ENCODE results near the gene ENOX2.
"Not testable (repeated sequence)": the region's sequence is repeated elsewhere in the genome, so short reads cannot be mapped to it uniquely, and the experiment has no call there.

Gene ENOX2, protein sequence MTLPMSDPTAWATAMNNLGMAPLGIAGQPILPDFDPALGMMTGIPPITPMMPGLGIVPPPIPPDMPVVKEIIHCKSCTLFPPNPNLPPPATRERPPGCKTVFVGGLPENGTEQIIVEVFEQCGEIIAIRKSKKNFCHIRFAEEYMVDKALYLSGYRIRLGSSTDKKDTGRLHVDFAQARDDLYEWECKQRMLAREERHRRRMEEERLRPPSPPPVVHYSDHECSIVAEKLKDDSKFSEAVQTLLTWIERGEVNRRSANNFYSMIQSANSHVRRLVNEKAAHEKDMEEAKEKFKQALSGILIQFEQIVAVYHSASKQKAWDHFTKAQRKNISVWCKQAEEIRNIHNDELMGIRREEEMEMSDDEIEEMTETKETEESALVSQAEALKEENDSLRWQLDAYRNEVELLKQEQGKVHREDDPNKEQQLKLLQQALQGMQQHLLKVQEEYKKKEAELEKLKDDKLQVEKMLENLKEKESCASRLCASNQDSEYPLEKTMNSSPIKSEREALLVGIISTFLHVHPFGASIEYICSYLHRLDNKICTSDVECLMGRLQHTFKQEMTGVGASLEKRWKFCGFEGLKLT

DNA sequence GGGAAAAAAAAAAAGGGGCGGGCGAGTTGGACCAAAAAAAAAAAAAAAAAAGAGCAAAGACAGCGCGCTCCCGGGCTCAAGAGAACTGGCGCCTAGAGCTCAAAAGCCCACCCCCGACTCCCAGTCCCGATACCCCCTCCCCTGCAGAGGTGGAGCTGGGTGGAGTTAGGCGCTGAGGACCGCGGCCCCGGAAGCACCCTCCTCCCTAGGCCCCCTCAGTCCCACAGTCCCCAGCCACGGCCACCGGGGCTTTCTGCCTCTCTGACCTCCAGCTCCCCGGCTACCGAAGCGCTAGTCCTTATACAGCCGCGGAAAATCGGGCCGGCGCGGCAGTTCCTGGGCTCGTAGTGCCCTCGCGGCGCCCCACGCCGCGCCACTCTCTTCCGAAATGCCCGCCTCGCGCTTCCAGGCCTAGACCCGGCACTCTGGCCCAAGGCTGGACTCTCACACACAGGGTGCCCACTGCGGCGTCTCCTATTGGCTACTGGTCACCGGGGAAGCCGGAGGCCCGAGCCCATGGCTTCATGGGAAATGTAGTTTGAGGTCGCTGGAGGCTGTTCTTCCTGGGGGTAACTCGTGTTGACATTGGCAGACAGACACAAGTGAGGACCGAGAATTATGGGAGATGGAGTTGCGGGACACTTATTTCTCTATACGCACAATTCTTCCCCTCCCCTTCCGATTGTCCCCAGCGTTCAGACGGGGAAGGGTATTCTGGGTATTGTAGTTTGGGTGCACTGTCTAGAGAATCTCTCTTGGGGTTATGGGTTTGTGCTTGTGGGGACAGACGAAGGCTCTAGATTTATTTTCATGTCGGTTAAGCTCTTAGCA lies at the start of gene ENOX2:
Gene ENOX2, minus strand, starts transcription at position 427 of the 831 bp plus-strand sequence. CDS start 199,993 bp downstream, outside the sequence.
- peak; percentile 82 for DNase-seq

DNA sequence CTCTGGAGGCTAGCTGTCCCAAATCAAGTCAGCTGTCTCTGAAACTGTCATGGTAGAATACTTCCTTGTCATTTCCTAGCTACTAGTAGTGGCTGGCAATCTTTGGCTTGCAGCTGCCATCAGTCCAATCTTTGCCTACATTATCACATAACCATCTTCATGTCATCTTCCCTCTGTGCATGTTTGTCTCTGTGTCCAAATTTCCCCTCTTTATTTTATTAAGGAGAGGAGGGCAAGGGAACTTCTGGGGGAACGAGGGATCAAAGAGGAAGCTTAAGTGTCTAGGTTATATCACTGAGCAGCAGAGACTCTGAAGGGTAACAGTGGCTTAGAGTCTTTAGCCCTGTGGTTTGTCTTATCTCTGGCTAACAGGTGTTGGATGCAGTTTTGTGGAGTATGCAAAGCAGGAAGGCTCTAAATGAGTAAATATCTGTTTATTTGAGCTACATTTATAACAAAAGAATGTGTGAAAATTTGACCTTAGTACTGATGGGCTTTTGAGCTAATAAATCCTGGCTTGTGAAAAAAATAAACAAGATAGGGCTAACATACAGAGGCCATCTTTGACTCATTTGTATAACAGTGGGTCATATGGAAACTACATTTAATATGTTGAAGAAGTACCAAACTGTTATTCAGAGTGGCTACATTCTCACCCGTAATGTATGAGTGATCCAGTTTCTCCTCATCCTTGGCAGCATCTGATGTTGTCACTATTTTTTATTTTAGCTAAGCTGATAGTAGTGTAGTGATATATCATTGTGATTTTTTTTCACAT lies 49.4 kb upstream of the ENOX2 start:
- DNase-seq = no peak

DNA sequence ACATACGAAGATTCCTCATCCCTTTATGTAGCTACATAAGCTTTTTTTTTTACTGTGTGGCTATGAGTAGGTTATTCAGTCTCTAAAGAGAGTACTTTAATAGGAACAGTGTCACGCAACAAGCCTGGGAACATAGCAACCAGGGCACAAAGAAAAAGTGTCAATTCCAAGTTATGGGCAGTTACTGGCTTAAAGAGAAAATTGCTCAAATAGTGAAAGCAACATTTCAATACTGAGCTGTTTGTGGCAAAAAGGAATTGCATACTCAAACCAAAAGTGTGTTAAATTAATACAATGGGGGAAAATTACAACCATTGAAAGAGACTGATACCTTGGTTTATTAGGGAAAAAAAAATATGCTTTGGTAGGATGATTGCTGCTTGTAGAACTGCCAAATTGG lies 41.2 kb upstream of the ENOX2 start:
- no peak for DNase-seq

DNA sequence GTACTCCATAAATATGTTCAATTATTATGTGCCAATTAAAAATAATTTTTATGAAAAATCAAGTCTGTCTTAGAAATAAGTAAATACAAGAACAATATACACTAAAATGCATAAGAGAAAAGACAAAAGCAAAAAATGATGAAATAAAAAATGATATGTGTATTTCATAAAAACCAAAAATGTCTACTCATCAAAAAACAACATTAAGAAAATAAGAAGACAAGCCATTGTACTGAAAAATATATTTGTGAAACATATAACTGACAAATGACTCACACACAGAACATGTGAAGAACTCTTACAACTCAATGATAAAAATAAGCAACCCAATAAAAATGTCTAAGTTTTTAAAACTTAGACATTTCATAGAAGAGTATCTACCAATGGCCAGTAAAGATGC lies 34.1 kb upstream of the ENOX2 start:
- no peak for DNase-seq

DNA sequence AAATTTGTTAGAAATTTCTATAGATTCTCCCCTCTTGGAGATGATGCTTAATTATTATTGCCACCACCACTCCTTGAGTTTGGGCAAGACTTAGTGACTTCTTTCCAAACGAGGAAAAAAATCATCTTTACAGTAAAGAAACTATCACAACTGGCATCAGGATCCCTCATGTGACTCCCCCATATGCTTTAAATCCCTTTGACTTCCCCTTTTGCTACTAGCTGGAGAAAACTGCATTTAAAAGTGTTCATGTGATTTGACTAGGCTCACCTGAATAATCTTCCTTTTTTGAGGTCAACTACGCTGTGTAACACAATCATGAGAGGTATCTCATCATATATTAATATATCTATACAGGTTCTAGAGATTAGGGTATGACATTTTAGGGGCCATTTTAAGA lies 30.3 kb upstream of the ENOX2 start:
- no peak for DNase-seq

DNA sequence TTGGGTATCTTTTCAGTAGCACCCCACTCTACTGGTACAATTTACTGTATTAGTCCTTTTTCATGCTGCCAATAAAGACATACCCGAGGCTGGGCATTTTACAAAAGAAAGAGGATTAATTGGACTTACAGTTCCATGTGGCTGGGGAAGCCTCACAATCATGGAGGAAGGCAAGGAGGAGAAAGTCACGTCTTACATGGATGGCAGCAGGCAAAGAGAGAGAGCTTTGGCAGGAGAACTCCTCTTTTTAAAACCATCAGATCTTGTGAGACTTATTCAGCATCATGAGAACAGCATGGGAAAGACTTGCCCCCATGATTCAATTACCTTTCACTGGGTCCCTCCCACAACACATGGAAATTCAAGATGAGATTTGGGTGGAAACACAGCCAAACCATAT lies 17.4 kb upstream of the ENOX2 start:
- DNase-seq = not testable (repeated sequence)

DNA sequence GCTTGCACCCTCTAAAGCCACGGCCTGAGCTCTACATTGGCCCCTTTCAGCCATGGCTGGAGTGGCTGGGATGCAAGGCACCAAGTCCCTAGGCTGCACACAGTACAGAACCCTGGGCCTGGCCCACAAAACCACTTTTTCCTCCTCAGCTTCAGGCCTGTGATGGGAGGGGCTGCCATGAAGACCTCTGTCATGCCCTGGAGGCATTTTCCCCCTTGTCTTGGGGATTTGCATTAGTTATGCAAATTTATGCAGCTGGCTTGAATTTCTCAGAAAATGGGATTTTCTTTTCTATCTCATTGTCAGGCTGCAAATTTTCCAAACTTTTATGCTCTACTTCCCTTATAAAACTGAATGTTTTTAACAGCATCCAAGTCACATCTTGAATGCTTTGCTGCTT lies 16.7 kb upstream of the ENOX2 start:
- not testable (repeated sequence) for DNase-seq

DNA sequence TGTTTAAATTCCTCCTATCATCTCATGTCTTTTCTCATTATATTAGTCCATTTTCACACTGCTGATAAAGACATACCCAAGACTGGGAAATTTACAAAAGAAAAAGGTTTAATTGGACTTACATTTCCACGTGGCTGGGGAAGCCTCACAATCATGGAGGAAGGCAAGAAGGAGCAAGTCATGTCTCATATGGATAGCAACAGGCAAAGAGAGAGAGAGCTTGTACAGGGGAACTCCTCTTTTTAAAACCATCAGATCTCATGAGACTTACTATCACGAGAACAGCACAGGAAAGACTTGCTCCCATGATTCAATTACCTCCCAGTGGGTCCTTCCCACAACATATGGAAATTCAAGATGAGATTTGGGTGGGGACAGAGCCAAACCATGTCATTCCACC lies 15.5 kb upstream of the ENOX2 start:
- DNase-seq = not testable (repeated sequence)

DNA sequence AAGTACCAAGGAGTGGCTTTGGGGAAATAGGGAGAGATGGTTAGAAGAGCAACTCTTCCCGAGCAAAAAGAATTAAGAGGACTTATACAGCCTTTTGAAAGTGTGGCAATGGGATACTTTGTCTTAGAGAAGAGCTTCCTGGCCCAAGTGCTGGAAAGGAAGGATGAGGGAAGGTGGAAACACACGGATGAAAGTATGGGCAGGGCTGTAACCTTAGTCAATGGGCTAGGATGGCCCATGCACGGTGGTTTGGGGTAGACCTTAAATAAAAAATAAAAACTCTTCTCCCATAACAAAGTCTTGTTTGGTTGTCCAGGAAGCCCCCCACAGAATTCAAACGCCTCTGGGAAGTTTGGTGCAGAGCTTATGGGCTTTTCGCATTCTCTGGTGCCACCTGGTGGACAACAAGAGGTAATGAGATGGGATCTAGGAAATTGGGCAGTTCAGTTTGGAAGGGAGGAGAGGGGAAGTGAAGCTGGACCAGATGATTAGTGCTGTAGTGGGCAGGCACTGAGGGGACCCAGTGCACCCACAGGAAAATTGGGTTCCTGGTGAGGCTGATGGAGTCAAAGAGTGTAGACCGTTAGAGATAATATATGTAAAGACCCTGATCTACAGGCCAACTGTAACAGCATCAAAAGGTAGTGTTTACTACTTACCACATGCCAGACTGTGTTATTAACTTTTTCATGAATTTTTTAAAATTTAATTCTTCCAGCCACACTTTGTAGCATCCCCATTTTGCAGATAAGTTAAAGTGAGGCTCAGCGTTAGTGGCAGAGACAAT lies 13.8 kb upstream of the ENOX2 start:
- peak; percentile 25 for DNase-seq

DNA sequence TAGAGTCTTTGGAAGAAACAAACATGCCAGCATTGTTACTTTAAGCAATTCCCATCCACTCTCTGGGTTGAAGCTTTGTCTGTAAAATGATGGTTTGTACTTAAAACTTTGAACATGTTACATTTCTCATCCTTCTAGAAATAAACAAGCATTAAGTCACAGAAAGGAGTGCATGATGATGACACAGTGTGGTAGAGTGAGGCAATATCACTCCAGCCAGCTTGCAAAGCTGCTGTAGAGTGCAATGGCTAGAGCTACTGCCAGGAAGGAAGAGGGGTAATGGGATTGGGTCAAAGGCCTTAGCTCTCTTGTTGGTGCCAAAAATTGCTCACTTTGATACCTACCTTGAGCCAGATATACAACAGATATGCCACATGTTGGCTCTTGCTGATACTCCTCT lies 12.3 kb upstream of the ENOX2 start:
- no peak for DNase-seq

DNA sequence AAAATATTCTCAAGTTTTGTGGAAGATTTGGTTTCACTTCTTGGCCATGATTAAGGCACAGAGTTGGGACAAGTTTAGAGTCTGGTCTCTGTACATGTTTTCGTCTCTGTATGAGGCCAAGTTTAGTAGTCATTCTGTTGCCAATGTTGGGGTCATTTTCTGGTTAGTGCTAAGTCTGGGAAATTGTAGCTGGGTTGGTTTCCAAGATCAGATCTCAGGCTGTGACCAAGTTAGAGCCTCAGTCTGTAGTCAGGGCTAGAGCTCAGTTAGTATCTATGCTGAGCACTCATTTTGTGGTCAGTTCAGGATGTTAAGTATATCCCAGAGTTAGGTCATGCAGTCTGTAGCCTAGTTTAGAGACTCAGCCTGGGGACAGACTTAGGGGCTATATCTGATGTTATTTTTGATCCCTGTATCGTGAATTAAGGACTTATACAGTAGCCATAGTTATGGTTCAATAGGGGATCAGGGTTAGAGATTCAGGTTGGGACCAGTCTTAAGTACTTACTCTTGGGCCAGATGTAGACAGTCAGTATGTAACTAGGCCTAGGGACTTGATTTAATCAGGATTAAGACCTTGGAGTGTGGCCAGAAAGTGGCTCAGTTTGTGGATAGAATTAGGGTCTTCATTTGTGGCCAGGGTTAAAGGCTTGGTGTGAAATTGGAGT lies 6.6 kb upstream of the ENOX2 start:
- DNase-seq = no peak

DNA sequence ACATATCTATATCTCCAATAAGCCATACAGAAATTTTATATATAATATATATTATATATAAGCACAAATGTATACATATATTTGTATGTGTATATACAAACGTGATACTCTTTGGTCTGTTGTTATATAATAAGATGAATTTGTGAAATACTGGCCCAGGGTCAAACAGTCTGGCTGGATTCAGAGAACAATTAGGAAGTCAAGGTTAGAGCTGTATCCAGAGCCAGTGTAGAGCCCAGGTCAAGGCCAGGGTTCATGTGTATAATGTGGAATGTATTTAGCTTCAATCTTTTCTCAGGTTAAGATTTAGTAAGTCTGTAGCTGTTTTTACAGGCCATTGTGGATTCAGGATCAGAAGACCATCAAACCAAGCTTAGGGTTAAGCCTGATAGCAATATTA lies 3.8 kb upstream of the ENOX2 start:
- DNase-seq = no peak

DNA sequence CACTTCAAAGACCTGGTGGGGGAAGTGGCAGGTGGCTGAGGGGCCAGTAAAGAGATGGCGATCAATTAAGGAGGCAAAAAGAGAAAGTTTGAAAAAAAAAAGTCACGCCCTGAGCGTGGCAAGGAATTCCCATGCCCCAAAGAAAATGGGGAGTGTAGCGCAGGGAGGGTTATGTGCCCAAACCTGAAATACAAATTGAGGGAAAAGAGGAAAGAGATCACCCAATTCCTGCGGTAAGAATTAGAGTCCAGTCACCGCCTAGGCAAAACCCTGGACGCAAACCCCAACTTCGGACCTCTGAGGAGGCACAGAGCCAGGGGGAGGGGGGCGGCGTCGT lies 595 bp downstream of the ENOX2 start:
- DNase-seq = no peak

DNA sequence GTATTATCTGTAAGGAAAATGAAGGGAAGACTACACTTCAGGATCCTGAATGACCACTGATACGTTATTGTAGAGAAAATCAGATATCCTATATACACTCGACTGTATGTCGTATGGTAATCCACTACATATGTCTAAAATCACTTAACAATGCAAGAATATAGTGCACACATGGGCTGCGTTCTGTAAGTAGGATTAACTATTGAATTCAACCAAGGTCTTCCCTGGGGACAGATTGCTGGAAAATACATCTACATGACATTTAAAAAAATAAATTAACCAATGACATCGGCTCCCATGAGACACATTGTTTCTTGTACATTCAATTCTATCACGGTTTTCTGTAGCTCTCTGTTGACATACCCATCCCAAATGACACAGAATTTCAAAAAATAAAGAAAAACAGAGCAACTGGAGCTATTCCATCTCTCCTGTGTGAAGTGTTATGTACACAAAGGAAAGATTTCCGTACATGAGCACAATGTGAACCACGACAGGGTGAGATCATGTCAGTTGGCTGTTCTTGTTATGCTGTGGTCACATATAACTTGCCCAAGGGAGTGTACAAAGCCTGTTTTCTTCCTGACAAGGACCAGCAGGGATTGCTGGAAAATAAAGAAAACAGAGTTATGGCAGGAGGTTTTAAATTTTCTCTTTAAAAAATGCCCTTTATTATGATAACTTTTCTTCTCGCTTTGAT lies 6.1 kb downstream of the ENOX2 start:
- no peak for DNase-seq

DNA sequence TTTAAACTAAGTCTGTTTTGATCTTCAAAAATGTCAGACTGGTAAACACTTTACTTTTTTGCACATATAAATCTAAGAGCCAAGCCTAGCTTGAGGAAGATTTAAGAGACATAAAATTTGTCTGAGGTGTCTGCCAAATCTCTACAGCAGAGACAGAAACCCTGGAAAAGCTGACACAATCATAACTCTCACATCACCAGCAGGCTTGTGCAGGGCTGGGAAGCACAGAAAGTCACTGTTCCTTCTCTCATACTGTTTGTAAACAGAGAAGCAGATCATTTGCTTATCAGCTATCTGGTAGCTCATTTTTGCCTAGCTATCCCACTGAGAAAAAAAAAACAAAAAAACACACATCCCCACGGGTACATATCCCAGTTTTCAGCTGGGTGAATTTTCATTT lies 7.0 kb downstream of the ENOX2 start:
- DNase-seq = no peak

DNA sequence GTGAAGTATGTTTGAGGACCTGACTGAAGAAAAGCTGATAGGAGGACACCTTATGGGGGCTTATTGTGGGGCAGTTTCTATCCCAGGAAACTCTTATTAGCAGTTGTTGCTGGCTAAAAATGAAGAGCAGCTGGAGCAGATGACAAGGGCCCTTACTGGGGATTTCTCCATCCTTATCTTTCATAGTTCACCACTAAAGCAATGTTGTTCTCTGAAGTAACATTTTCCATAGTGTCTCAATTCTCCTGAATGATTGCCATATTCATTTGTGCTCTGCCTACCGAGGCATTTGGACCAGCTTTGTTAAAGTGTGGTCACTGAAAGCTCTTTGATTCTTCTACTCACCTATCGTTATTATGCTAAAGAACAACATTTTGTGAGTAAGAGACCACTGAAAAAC lies 7.7 kb downstream of the ENOX2 start:
- DNase-seq = no peak

DNA sequence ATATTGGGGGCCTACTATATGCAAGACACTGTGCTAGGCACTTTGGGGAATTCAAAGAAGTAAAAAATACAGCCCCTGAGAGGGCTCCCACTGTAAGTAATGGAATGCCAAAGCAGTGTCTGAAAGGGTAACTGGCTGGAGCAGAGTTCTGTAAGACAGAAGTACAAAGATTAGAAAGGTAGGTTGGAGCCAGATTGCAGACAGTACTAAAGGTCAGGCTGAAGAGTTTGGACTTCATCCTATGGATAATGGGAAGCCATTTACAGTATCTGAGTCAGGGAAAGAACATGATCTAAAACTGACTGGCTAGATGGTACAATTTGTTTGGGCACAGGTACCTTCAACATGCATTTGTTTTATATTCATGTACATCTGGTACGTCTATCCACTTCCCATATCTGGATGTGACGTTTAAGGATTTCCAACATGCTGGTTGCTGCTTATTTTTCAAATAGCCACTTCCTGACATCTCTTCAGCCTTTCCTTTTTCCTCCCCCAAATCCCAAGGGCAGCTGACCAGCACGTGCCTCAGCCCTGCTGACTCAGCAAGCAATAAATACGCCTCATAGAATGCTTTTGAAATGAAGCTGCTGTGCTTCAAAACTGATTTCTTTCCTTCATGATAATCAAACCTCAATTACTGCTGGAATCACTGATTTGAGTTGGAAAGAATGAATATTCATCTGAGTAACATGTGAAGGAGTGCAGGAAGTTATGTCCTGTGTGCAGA lies 9.5 kb downstream of the ENOX2 start:
- no peak for DNase-seq

DNA sequence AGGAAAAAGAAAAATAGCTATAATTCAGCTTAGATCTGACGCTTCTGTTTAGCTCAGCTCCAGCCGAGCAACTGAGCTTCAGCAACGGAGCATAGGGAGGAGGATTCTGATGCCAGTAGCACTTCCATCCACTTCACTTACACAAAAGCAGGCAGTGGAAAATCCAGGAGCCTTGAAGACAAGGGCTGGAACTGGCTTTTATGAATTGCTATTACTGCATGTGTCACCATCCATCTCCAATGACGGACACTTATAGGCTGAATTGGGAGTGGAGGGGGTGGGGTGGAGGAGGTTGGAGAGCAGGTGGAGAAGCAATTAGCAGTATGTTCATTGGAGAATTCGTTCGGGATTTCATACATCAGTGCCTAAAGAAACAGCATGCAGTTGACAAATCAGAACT lies 15.6 kb downstream of the ENOX2 start:
- DNase-seq = no peak

DNA sequence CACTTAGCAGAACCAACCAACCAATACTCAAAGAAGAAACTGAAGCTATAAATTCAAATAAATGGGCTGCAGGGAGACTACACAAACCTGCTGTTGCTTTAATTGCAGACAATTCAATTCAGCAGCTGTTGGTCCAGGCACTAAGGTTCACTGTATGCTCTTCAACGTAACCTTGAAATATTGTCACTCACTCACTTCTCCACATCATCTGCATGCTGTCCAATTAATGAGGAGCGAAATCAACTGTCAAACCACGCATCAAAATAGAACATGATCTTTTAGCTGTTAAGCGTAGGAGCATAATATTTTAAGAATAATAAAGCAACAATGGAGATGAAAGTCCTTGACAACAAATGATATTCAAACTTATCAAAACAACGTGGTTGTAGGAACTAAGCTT lies 17.0 kb downstream of the ENOX2 start:
- DNase-seq = no peak

DNA sequence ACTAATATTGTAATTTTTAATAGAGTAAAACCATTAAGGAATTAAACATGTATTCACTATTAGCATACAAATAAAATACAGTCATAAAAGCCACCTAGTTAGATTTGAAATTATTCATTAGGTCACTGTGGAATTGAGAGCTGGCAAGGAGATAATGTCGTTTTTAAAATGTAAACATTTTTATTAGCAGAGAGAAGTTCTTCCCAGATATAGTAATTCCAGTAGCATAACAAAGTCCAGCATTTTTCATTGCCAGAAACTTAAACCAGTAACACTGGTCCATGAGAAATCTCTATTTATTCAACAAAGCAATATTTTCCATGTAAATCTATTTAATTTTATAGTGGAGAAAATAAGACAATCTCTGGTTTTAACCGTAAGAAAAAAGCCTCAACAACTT lies 17.5 kb downstream of the ENOX2 start:
- DNase-seq = no peak
